NCI-H2227 (cell line): ENCODE data around the gene BEAN1.

ENCODE experiments used
- DNase-seq: peaks from one replicate; lab custom pipeline; 2025; ENCODE audit not compliant: unreplicated experiment; lab: John Stamatoyannopoulos, UW

The BEAN1 gene

GRCh38 chr16:66427036-66427860 is at the start of gene BEAN1:
TSS of gene BEAN1 (plus strand) at chr16:66427295. CDS start at chr16:66437677, 10,382 bp downstream.
- DNase-seq: peak; percentile 32

- no peak for DNase-seq
These were observed 49.8 kb upstream of the BEAN1 start for GRCh38 chr16:66377324-66377723.

GRCh38 chr16:66378741-66379570 is 48.1 kb upstream of the BEAN1 start:
- no peak for DNase-seq

- DNase-seq: no peak
These were observed 47.5 kb upstream of the BEAN1 start for GRCh38 chr16:66379571-66379941.

GRCh38 chr16:66380421-66380820 is 46.7 kb upstream of the BEAN1 start:
- no peak for DNase-seq

GRCh38 chr16:66381585-66382170 is 45.4 kb upstream of the BEAN1 start:
- no peak for DNase-seq

GRCh38 chr16:66382171-66382965 is 44.7 kb upstream of the BEAN1 start:
- no peak for DNase-seq

GRCh38 chr16:66382966-66383299 is 44.2 kb upstream of the BEAN1 start:
- no peak for DNase-seq

- no peak for DNase-seq
These were observed 43.5 kb upstream of the BEAN1 start for GRCh38 chr16:66383551-66383950.

GRCh38 chr16:66385415-66385814 is 41.7 kb upstream of the BEAN1 start:
- no peak for DNase-seq

- no peak for DNase-seq
These were observed 40.2 kb upstream of the BEAN1 start for GRCh38 chr16:66386629-66387622.

GRCh38 chr16:66387817-66388332 is 39.2 kb upstream of the BEAN1 start:
- no peak for DNase-seq

- DNase-seq: no peak
These were observed 38.5 kb upstream of the BEAN1 start for GRCh38 chr16:66388350-66389139.

- DNase-seq: no peak
These were observed 37.6 kb upstream of the BEAN1 start for GRCh38 chr16:66389256-66390176.

- DNase-seq: no peak
These were observed 36.6 kb upstream of the BEAN1 start for GRCh38 chr16:66390346-66391108.

- no peak for DNase-seq
These were observed 35.1 kb upstream of the BEAN1 start for GRCh38 chr16:66391726-66392670.
